ENCODE measurements around the gene STK38L. TPM values are rescaled to one million over a fixed set of nuclear protein-coding genes. Genes with fewer than 3 reads are reported as not detected.

Gene STK38L
- total RNA-seq, 1 donor from 2014 or later = 36.0 TPM

DNA sequence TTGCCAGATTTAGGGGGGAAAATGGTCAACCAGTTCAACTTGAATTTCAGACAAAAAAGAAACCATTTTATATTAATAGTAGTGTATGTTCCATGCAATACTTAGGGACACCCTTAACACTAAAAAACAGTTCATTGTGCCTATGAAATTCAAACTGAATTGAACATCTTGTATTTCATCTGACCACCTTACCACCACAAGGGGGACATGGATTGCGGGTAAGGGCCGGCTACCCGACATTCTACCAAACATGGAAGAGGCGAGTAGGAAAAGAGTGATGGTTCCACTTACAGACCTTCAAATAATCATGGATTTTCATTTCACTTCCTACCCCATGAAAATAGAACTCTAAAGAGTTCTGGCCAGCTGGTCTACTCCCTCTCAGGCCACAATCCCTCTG lies 10.3 kb upstream of the STK38L start:
- no peak for DNase-seq
- no peak overlapping the region for H3K4me3 ChIP-seq
- no peaks in the 10 kb centered on the region for H3K27me3 ChIP-seq
- intact Hi-C loops (cut with DNase I) = no loop called here
- H3K27ac ChIP-seq = no peak overlapping the region
- ATAC-seq = no peak
- H3K9me3 ChIP-seq = no peaks in the 10 kb centered on the region
- no peaks in the 10 kb centered on the region for H3K36me3 ChIP-seq
- no peaks in the 10 kb centered on the region for H3K4me1 ChIP-seq
- TF ChIP-seq, protein P1, sequence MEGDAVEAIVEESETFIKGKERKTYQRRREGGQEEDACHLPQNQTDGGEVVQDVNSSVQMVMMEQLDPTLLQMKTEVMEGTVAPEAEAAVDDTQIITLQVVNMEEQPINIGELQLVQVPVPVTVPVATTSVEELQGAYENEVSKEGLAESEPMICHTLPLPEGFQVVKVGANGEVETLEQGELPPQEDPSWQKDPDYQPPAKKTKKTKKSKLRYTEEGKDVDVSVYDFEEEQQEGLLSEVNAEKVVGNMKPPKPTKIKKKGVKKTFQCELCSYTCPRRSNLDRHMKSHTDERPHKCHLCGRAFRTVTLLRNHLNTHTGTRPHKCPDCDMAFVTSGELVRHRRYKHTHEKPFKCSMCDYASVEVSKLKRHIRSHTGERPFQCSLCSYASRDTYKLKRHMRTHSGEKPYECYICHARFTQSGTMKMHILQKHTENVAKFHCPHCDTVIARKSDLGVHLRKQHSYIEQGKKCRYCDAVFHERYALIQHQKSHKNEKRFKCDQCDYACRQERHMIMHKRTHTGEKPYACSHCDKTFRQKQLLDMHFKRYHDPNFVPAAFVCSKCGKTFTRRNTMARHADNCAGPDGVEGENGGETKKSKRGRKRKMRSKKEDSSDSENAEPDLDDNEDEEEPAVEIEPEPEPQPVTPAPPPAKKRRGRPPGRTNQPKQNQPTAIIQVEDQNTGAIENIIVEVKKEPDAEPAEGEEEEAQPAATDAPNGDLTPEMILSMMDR (IDR thresholded peaks at IDR 0.05) = no peak

DNA sequence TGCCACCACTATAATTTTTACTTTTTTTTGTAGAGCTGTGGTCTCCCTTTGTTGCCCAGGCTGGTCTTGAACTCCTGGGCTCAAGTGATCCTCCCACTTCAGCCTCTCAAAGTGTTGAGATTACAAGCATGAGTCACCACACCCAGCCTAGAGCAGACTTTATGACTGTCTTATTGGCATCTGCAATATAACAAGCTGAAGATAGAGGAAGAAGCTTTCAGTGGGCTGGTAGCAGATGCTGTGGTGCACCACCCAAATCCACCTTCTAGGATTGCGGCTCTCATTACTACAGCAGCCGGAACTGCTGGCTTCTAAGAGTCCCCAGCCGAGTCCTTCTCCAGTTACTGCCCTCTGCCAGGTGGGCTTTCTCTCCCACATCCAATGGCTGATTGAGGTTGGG lies 7.6 kb upstream of the STK38L start:
- no peaks in the 10 kb centered on the region for H3K9me3 ChIP-seq
- no peaks in the 10 kb centered on the region for H3K36me3 ChIP-seq
- H3K4me1 ChIP-seq = no peaks in the 10 kb centered on the region
- H3K27me3 ChIP-seq = no peaks in the 10 kb centered on the region
- H3K4me3 ChIP-seq = no peak overlapping the region
- no peak overlapping the region for H3K27ac ChIP-seq
- ATAC-seq (peak; percentile 93), DNase-seq (no peak)
- TF ChIP-seq, protein P1 (IDR thresholded peaks at IDR 0.05) = no peak
- intact Hi-C loops (cut with DNase I) = no loop called here

DNA sequence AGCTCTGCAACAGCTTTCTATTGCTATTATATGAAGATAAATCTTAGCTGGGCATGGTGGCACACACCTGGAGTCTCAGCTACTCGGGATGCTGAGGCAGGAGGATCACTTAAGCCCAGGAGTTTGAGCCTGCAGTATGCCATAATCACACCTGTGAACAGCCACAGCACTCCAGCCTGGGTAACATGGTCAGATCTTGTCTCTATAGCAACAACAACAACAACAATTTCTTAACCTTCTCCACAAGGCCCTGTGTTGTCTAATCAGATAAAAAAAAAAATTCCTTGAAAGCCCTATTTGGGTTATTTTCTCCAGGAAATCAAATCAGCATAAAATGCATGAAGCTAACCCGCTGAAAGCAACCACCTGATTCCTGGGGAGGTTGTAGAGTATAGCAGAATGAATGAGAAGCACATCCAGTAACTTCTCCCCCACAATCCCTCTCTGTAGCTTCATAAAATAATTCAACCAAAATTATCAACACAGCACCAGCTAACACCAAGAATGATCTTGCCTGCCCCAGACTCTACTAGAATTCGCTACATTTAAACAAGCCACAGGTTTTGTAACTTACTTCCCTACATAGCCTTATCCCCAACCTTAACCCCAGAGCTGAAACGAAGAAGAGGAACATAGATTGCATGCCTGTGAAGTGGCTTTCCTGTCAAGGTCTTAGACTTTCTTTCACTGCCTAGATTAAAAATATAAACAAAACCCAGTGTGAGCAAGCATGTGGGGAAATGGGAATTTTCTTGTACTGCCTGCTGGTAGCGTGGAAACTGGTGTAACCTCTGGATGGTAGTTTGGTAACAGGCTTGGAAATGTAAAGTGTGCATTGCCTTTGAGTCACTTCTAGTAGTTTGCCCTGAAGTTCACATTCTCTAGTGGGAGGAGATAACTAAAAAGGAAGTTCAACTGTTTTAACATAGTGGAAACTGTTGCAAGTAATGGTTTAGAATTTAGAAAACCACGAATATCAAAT lies 6.0 kb upstream of the STK38L start:
- H3K9me3 ChIP-seq = no peaks in the 10 kb centered on the region
- DNase-seq (no peak), ATAC-seq (peak; percentile 87)
- TF ChIP-seq, protein P1 (IDR thresholded peaks at IDR 0.05) = no peak
- no peaks in the 10 kb centered on the region for H3K36me3 ChIP-seq
- intact Hi-C loops (cut with DNase I) = no loop called here
- H3K4me3 ChIP-seq = no peak overlapping the region
- H3K4me1 ChIP-seq = no peaks in the 10 kb centered on the region
- no peaks in the 10 kb centered on the region for H3K27me3 ChIP-seq
- H3K27ac ChIP-seq = peak overlapping the region; percentile 40

DNA sequence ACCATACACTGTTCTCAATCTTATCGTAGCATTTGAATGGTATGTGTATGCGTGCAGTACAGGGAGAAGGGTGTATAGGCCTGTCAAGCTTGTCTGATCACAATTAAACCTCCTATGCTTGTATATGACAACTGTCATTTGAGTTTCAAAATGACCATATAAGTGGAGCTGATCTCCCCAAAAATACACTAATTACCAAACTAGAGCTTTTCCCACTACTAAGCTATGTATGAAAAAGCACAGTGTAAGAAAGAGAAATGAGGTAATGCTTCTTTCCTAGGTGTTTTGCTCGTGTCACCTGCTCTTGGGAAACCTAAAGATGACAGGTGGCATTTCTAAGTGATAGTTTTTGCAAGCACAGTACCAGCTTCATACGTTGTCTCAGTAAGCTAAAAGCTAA lies 1.1 kb upstream of the STK38L start:
- intact Hi-C loops (cut with DNase I) = no loop called here
- Histone ChIP-seq H3K4me1 (peaks cover 25% of the 10 kb centered on the region), H3K36me3 (no peaks in the 10 kb centered on the region), H3K4me3 (no peak overlapping the region), H3K27me3 (no peaks in the 10 kb centered on the region), H3K9me3 (no peaks in the 10 kb centered on the region), H3K27ac (no peak overlapping the region)
- ATAC-seq = no peak
- no peak for DNase-seq
- TF ChIP-seq, protein P1 (IDR thresholded peaks at IDR 0.05) = no peak

DNA sequence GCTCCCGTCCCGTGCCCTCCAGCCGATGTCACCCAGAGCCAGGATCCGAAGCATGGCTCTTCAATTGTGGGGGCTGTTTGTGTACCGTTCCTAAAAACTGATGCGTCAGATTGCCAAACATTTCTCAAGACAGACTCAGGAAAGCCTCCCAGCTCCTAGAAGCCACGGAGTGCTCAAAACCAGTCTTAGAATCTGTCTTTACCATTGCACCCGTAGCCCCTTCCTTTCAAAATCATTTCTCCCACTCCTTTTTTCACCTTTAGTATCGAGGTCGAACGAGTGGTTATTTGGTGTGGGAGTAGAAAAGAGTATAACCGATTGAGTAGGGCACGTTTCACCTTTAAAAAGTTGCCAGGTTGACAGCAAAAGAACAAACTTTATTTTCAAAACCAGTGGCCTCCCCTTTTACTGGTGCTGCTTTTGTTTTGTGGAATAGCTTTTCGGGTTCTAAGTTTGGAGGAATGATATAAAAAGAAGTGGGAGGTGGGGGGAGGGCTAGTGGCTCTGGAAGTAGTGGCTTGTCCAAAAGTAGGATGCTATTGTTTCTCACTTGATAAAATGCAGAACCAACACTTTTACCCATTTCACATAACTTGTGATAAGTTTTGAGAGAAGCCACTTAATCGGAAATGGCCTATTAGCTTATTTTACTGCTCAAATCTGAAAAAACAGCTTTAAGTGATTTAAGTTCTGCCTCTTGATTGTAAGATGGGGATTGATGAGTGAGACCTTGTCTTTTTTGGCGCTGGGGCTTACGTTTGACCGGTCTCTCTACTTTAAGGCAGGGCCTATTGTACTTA lies 803 bp downstream of the STK38L start:
- TF ChIP-seq, protein P1 (IDR thresholded peaks at IDR 0.05) = no peak
- intact Hi-C loops (cut with DNase I) = no loop called here
- no peak for ATAC-seq

More for the DNA sequence above, 803 bp downstream of the STK38L start:
- Histone ChIP-seq H3K27ac (peak overlapping the region; percentile 81), H3K27me3 (no peaks in the 10 kb centered on the region), H3K36me3 (no peaks in the 10 kb centered on the region), H3K4me1 (peaks cover 25% of the 10 kb centered on the region), H3K4me3 (peak overlapping the region; percentile 88), H3K9me3 (no peaks in the 10 kb centered on the region)
- DNase-seq = no peak

Measured in upper lobe of right lung (tissue), 1 donor.